HG02588 (cell line): ENCODE results near the gene C2CD4D.

ENCODE experiments used
- ATAC-seq: cut with Tn5 transposase; IDR thresholded peaks from one replicate; pipeline ENCODE4 v1.9.1; 2021; ENCODE audit warnings: mild to moderate bottlenecking, moderate library complexity; ENCODE audit not compliant: unreplicated experiment

Gene C2CD4D

GRCh38 chr1:151790940-151791651 is 48.5 kb downstream of the C2CD4D start:
- ATAC-seq, result peak; percentile 2

GRCh38 chr1:151790071-151790939 is 49.3 kb downstream of the C2CD4D start, which contains the start of gene TDRKH:
TSS of gene TDRKH (minus strand) at chr1:151790500. CDS start at chr1:151783022, 7,478 bp downstream.
- peak; percentile 95 for ATAC-seq
